Smooth muscle cell (in vitro differentiated cells): ENCODE data around the gene ABR. TPM values are rescaled to one million over a fixed set of nuclear protein-coding genes. Genes with fewer than 3 reads are reported as not detected.

ENCODE experiments used
- DNase-seq: peaks from one replicate; lab custom pipeline; 2025; ENCODE audit not compliant: unreplicated experiment; lab: John Stamatoyannopoulos, UW
- H2AFZ ChIP-seq: fragments of 200-600 bp; sonication (generic); 2 replicates; pipeline ENCODE4 v1.6.0; 2016; ENCODE audit warnings: antibody characterized with exemption, low read depth, mild to moderate bottlenecking
- H3F3A ChIP-seq: fragments of 200-600 bp; sonication (generic); 2 replicates; pipeline ENCODE4 v1.6.0; 2017; ENCODE audit warnings: antibody characterized with exemption, low read depth
- H3K27ac ChIP-seq: fragments of 200-600 bp; sonication (generic); 2 replicates; pipeline ENCODE4 v1.5.1; 2016; ENCODE audit warnings: low read depth, mild to moderate bottlenecking
- H3K27me3 ChIP-seq: fragments of 200-600 bp; sonication (generic); 2 replicates; pipeline ENCODE4 v1.6.1; 2016; ENCODE audit warnings: low read depth, mild to moderate bottlenecking
- H3K36me3 ChIP-seq: fragments of 200-600 bp; sonication (generic); 2 replicates; pipeline ENCODE4 v1.5.1; 2016; ENCODE audit warnings: low read depth
- H3K4me1 ChIP-seq: fragments of 200-600 bp; sonication (generic); 2 replicates; pipeline ENCODE4 v1.5.1; 2016; ENCODE audit warnings: low read depth
- H3K4me2 ChIP-seq: fragments of 200-600 bp; sonication (generic); 2 replicates; pipeline ENCODE4 v1.6.0; 2016; ENCODE audit warnings: mild to moderate bottlenecking
- H3K4me3 ChIP-seq: fragments of 200-600 bp; sonication (generic); 2 replicates; pipeline ENCODE4 v1.5.1; 2016; ENCODE audit warnings: mild to moderate bottlenecking
- H3K79me2 ChIP-seq: fragments of 200-600 bp; sonication (generic); 2 replicates; pipeline ENCODE4 v1.6.0; 2016; ENCODE audit warnings: low read depth, mild to moderate bottlenecking
- H3K9ac ChIP-seq: fragments of 200-600 bp; sonication (generic); 2 replicates; pipeline ENCODE4 v1.6.0; 2016; ENCODE audit warnings: low read depth
- H3K9me3 ChIP-seq: fragments of 200-600 bp; sonication (generic); replicated peaks from 2 replicates; pipeline ENCODE4 v1.5.1; 2016; ENCODE audit warnings: low read depth
- H4K20me1 ChIP-seq: fragments of 200-600 bp; sonication (generic); 2 replicates; pipeline ENCODE4 v1.6.0; 2016; ENCODE audit warnings: low read depth
- CTCF ChIP-seq: fragments of 200-600 bp; sonication (generic); IDR thresholded peaks from 2 replicates; pipeline ENCODE4 v1.5.1; 2017; ENCODE audit warnings: borderline replicate concordance, mild to moderate bottlenecking, antibody characterized with exemption; ENCODE audit not compliant: insufficient read depth, poor library complexity, severe bottlenecking
- WGBS: methylation state at CpG from one replicate; pipeline ENCODE4 v1.1.7; 2016; ENCODE audit warnings: low lambda C conversion rate; 5-methylcytosine and 5-hydroxymethylcytosine counted together
- polyA plus RNA-seq: library from polyadenylated mRNA; unstranded; fragments of >200 nt; fragmentation: Nextera tagmentation; extraction: Ambion mirVana; gene quantifications from 2 replicates; pipeline ENCODE4 v1.2.1, GENCODE V29; 2016
- total RNA-seq: library from RNA; depleted of rRNA; stranded (reverse); fragments of >200 nt; gene quantifications from 2 replicates; pipeline ENCODE4 v1.2.3, GENCODE V29; 2014

Gene ABR
- total and polyA plus RNA-seq, 2 experiments from 2014 or later: 16.1 to 29.1 TPM

GRCh38 chr17:1160591-1161390 lies 19.0 kb downstream of the ABR start:
- Histone ChIP-seq H2AFZ (no peak overlapping the region), H3F3A (no peaks in the 10 kb centered on the region), H3K4me2 (no peak overlapping the region), H3K79me2 (no peaks in the 10 kb centered on the region), H3K9me3 (no peaks in the 10 kb centered on the region), H3K4me3 (no peak overlapping the region), H3K4me1 (no peaks in the 10 kb centered on the region), H4K20me1 (peaks cover 51% of the 10 kb centered on the region), H3K36me3 (no peaks in the 10 kb centered on the region), H3K9ac (no peak overlapping the region), H3K27ac (no peak overlapping the region), H3K27me3 (no peaks in the 10 kb centered on the region)
- DNase-seq: no peak
- TF ChIP-seq CTCF: no peak
- 67% methylated on average over 32 of the region's 32 CpGs for WGBS

GRCh38 chr17:1159431-1160180 lies 20.2 kb downstream of the ABR start:
- Histone ChIP-seq H3F3A (no peaks in the 10 kb centered on the region), H2AFZ (no peak overlapping the region), H3K4me1 (no peaks in the 10 kb centered on the region), H3K4me3 (no peak overlapping the region), H3K27me3 (no peaks in the 10 kb centered on the region), H3K4me2 (no peak overlapping the region), H3K36me3 (no peaks in the 10 kb centered on the region), H3K9me3 (no peaks in the 10 kb centered on the region), H3K27ac (no peak overlapping the region), H3K9ac (no peak overlapping the region), H3K79me2 (no peaks in the 10 kb centered on the region), H4K20me1 (peaks cover 46% of the 10 kb centered on the region)
- no peak for DNase-seq
- no peak for TF ChIP-seq CTCF
- WGBS: 93% methylated on average over 23 of the region's 28 CpGs

- Histone ChIP-seq H3K79me2 (no peaks in the 10 kb centered on the region), H2AFZ (no peak overlapping the region), H3F3A (no peaks in the 10 kb centered on the region), H3K36me3 (no peaks in the 10 kb centered on the region), H3K4me1 (no peaks in the 10 kb centered on the region), H3K4me2 (no peak overlapping the region), H3K27ac (no peak overlapping the region), H3K9ac (no peak overlapping the region), H3K4me3 (no peak overlapping the region), H3K9me3 (no peaks in the 10 kb centered on the region), H3K27me3 (no peaks in the 10 kb centered on the region), H4K20me1 (peaks cover 47% of the 10 kb centered on the region)
- WGBS: 87% methylated on average over 8 of the region's 8 CpGs
- TF ChIP-seq CTCF: no peak
- DNase-seq: no peak
Observed at GRCh38 chr17:1158879-1159278, 20.9 kb downstream of the ABR start.
